ENCODE results near the gene IRAK3. TPM values are rescaled to one million over a fixed set of nuclear protein-coding genes. Genes with fewer than 3 reads are reported as not detected.

IRAK3 gene
- total RNA-seq, 2 donors from 2014 or later, result 3.3 to 3.6 TPM

DNA sequence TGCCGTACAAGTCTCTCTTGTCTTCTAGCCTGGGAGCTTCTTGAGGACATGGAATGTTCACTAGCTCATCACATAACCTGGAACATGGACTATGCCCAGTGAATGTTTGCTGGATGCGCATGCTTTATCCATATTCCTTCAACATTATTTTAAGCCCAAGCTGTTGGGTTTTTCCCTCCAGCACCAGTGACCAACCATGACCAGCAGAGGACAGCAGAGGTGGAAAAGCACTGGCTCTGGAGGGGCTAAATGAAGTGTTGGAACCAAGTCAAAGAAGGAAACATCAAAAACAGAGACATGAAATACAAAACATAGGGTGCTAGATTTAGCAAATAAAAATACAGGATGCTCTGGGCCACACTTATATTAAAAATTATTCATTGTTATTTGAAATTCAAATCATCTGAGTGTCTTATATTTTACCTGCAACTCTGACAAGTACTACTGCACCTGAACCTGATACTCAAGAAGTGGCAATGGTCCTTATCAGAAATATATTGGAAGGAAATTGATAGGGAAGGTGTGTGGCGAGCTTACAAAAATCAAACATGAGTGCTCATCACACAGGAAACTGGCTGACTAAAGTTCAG is 90.2 kb downstream of the IRAK3 start:
- no peaks in the 10 kb centered on the region for H3K36me3 ChIP-seq
- DNase-seq, result no peak
- H3K9me3 ChIP-seq, result no peaks in the 10 kb centered on the region
- no peak overlapping the region for H3K4me3 ChIP-seq
- TF ChIP-seq, protein P1, sequence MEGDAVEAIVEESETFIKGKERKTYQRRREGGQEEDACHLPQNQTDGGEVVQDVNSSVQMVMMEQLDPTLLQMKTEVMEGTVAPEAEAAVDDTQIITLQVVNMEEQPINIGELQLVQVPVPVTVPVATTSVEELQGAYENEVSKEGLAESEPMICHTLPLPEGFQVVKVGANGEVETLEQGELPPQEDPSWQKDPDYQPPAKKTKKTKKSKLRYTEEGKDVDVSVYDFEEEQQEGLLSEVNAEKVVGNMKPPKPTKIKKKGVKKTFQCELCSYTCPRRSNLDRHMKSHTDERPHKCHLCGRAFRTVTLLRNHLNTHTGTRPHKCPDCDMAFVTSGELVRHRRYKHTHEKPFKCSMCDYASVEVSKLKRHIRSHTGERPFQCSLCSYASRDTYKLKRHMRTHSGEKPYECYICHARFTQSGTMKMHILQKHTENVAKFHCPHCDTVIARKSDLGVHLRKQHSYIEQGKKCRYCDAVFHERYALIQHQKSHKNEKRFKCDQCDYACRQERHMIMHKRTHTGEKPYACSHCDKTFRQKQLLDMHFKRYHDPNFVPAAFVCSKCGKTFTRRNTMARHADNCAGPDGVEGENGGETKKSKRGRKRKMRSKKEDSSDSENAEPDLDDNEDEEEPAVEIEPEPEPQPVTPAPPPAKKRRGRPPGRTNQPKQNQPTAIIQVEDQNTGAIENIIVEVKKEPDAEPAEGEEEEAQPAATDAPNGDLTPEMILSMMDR (IDR thresholded peaks at IDR 0.05), result peak; percentile 53
- intact Hi-C loops (cut with DNase I), result no loop called here
- no peak overlapping the region for H3K27ac ChIP-seq
- no peaks in the 10 kb centered on the region for H3K27me3 ChIP-seq
- H3K4me1 ChIP-seq, result no peaks in the 10 kb centered on the region
- H3K9ac ChIP-seq (ENCODE audit: low read depth in 2 of 2, low read length in 2 of 2), result no peak overlapping the region

DNA sequence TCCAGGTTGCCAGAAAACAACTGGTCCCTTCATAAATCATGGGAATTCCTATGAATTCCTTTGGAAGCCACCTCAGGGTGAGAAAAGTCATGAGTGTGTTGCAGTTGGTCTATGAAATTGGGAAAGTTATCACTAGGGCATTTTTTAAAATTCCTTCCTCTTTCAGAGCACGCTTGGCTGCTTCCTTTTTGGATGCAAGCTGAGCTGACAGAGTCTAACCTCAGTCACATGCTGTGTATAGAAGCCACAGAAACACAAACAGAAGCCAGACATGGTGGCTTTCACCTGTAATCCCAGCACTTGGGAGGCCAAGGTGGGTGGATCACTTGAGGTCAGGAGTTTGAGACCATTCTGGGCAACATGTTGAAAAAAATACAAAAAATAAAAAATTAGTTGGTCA is 91.5 kb downstream of the IRAK3 start:
- no peaks in the 10 kb centered on the region for H3K27me3 ChIP-seq
- H3K9me3 ChIP-seq, result no peaks in the 10 kb centered on the region
- H3K9ac ChIP-seq (ENCODE audit: low read depth in 2 of 2, low read length in 2 of 2), result no peak overlapping the region
- intact Hi-C loops (cut with DNase I), result no loop called here
- TF ChIP-seq, protein P1 (IDR thresholded peaks at IDR 0.05), result no peak
- no peak overlapping the region for H3K4me3 ChIP-seq
- DNase-seq, result no peak
- no peaks in the 10 kb centered on the region for H3K4me1 ChIP-seq
- H3K36me3 ChIP-seq, result no peaks in the 10 kb centered on the region
- no peak overlapping the region for H3K27ac ChIP-seq

DNA sequence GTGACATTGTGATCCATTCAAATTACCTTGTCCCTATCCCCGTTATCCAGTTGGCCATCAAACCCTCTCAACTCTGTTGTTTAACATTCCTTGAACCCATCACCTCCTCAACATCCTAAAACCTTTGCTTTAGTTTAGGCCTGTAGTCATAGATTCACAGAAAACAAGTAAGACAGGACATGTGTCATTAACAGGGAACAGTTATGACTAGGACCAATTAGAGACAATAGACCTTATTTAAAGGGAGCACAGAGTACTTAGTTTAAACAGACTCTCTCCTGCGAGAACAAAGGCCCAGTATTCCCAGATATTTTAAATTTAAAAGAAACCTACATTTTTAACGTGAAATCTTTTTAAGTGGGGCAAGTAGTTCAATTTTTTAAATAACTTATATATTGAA is 93.2 kb downstream of the IRAK3 start:
- no peak overlapping the region for H3K27ac ChIP-seq
- no peaks in the 10 kb centered on the region for H3K9me3 ChIP-seq
- intact Hi-C loops (cut with DNase I), result no loop called here
- no peak overlapping the region for H3K9ac ChIP-seq (ENCODE audit: low read depth in 2 of 2, low read length in 2 of 2)
- H3K27me3 ChIP-seq, result no peaks in the 10 kb centered on the region
- DNase-seq, result no peak
- H3K4me1 ChIP-seq, result no peaks in the 10 kb centered on the region
- TF ChIP-seq, protein P1 (IDR thresholded peaks at IDR 0.05), result no peak
- H3K4me3 ChIP-seq, result no peak overlapping the region
- H3K36me3 ChIP-seq, result no peaks in the 10 kb centered on the region

DNA sequence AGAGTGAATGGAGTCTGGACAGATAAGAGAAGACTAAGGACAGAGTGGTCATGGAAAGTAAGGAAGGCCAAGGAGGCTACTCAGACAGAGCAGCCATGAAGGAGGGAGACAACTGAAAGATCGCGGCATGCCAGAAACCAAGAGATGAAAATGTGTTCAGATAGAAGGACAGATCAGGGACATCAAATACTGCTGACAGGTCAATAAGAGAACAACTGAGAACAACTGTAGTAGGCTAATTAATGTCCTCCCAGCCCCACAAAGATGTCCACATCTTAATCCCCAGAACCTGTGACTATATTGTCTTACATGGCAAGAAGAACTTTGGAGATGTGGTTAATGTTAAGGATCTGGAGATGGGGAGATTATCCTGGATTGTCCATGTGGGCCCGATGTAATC is 98.3 kb downstream of the IRAK3 start:
- TF ChIP-seq, protein P1 (IDR thresholded peaks at IDR 0.05), result no peak
- no peak for DNase-seq
- no peaks in the 10 kb centered on the region for H3K9me3 ChIP-seq
- no peaks in the 10 kb centered on the region for H3K36me3 ChIP-seq
- intact Hi-C loops (cut with DNase I), result no loop called here
- no peak overlapping the region for H3K9ac ChIP-seq (ENCODE audit: low read depth in 2 of 2, low read length in 2 of 2)
- H3K4me1 ChIP-seq, result no peaks in the 10 kb centered on the region
- no peak overlapping the region for H3K27ac ChIP-seq
- H3K27me3 ChIP-seq, result no peaks in the 10 kb centered on the region
- H3K4me3 ChIP-seq, result no peak overlapping the region

DNA sequence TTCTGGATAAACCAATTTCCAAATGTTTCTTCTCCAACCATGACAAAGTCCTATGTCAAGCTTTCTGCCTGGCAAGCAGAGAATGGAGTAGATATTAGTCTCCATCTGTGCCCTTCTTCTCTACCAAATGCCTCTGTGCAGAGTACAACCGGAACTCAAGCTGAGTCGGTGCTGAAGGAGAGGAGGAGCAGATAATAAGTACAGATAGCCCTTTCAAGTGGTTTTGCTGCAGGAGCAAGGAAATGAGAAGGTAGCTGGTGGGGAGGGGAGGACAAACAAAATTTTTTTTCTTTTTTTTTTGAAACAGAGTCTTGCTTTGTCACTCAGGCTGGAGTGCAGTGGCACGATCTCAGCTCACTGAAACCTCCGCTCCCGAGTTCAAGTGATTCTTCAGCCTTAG is 99.1 kb downstream of the IRAK3 start:
- Histone ChIP-seq H3K27ac (no peak overlapping the region), H3K9me3 (no peaks in the 10 kb centered on the region), H3K36me3 (no peaks in the 10 kb centered on the region), H3K4me1 (no peaks in the 10 kb centered on the region), H3K4me3 (no peak overlapping the region), H3K27me3 (no peaks in the 10 kb centered on the region), H3K9ac (ENCODE audit: low read depth in 2 of 2, low read length in 2 of 2) (no peak overlapping the region)
- DNase-seq, result no peak
- intact Hi-C loops (cut with DNase I), result no loop called here
- TF ChIP-seq, protein P1 (IDR thresholded peaks at IDR 0.05), result no peak

Measured in colonic mucosa (tissue), 4 donors.